Activated naive CD4-positive, alpha-beta T cell treated with anti-CD3 and anti-CD28 coated beads for 36 hours (primary cell): ENCODE measurements around the gene ITGA6. TPM values are rescaled to one million over a fixed set of nuclear protein-coding genes. Genes with fewer than 3 reads are reported as not detected.
"Not testable (repeated sequence)": the region's sequence is repeated elsewhere in the genome, so short reads cannot be mapped to it uniquely, and the experiment has no call there.

Experiments
- CTCF ChIA-PET: fragments of 350-600 bp; sonication (Branson Sonifier 250); formaldehyde crosslinking; loops from one replicate; lab custom pipeline; 2021; ENCODE audit warnings: antibody characterized with exemption; lab: Charles Lee
- DNase-seq: peaks from one replicate; pipeline ENCODE4 v3.0.0-alpha.2; 2020
- H3K27ac Mint-ChIP-seq: one replicate; pipeline ENCODE4 v1.8.0; 2021; ENCODE audit warnings: mild to moderate bottlenecking, mixed read lengths
- H3K27me3 Mint-ChIP-seq: one replicate; pipeline ENCODE4 v1.8.0; 2021; ENCODE audit warnings: low read depth, mixed read lengths
- H3K36me3 Mint-ChIP-seq: one replicate; pipeline ENCODE4 v1.8.0; 2021; ENCODE audit warnings: low read depth, mixed read lengths
- H3K4me1 Mint-ChIP-seq: one replicate; pipeline ENCODE4 v1.8.0; 2021; ENCODE audit warnings: low read depth, mixed read lengths
- H3K4me3 Mint-ChIP-seq: one replicate; pipeline ENCODE4 v1.8.0; 2021; ENCODE audit warnings: mild to moderate bottlenecking, moderate library complexity, mixed read lengths
- H3K9me3 Mint-ChIP-seq: one replicate; pipeline ENCODE4 v1.8.0; 2021; ENCODE audit warnings: mixed read lengths
- intact Hi-C: fragments of 100-400 bp; cut with micrococcal nuclease; formaldehyde crosslinking; loops from one replicate; pipeline ENCODE4 v1.15.1; 2023
- total RNA-seq, 2 experiments: library from RNA; stranded (reverse); gene quantifications; one replicate each; pipeline ENCODE4 v1.2.3, GENCODE V29; 2021

ITGA6 gene
- total RNA-seq, 2 experiments from 2014 or later: 16.5 to 16.8 TPM

DNA sequence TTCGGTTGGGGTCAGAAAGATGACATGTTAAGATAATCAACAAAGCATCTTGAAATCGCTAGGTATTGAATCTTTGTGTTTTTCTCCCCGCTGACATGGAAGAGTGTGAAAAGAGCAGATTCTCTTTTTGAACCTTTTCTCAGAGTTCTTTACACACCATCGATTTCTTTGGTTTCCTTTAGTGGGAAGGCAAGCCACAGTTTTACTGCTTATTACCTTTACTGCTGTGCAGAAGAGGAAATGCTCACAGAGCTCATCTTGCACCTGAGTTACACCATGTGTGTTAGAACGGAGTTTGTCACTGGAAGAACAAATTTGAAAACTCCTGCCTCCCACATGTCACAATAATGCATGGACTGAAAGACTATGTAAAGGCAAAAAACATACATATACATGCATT is 83.2 kb downstream of the ITGA6 start:
- H3K9me3 Mint-ChIP-seq: peaks cover 26% of the 10 kb centered on the region
- CTCF ChIA-PET: interaction anchor here (0.6 kb wide), 1 partner anchor 28 kb away, joined by 3 read pairs; no protein-coding TSS in a partner anchor
- no peak for DNase-seq
- peaks cover 23% of the 10 kb centered on the region for H3K4me1 Mint-ChIP-seq
- H3K4me3 Mint-ChIP-seq: peak overlapping the region; percentile 58
- intact Hi-C loops: loop anchor here (5.0 kb wide), 1 partner anchor 47 kb away; the partner anchor contains the start of gene PDK1
- no peaks in the 10 kb centered on the region for H3K27me3 Mint-ChIP-seq
- H3K27ac Mint-ChIP-seq: peak overlapping the region; percentile 66
- peaks cover 32% of the 10 kb centered on the region for H3K36me3 Mint-ChIP-seq

DNA sequence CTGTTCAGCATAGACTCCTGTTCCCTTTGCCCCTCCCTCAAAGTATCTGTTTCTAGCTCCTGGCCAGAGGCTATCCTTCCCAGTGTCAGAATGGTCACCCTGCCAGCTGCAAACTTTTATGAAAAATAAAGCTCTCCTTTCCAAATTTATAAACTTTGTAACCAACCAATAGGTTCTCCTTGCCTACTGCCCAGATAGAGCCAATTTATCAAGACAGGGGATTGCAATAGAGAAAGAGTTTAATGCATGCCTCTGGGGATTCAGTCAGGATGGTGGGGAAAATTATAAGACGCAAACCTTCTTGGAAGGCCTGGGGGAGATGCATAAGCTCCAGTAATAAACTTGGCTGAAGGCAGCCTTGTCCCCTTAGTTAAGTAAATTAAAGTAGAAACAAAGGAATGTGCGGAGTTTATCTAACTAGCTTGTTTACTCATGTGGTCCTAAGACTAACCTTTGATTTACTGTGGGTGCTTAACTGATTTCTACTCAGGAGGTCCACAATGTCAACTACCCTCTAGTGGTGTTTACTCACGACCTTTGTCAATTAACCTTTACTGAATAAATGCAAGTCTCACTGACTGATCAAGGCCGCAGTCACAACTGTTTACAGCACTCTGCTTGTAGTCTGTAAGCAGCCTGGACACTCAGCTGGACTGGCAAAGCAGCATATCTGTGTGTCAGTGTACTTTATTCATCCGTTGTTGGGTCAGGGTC is 85.6 kb downstream of the ITGA6 start:
- intact Hi-C loops: loop anchor here (5.0 kb wide), 1 partner anchor 44 kb away; the partner anchor contains the start of gene PDK1
- Mint-ChIP-seq H3K9me3 (peaks cover 26% of the 10 kb centered on the region), H3K36me3 (peaks cover 22% of the 10 kb centered on the region), H3K4me1 (peaks cover 23% of the 10 kb centered on the region), H3K27ac (no peak overlapping the region), H3K27me3 (no peaks in the 10 kb centered on the region), H3K4me3 (no peak overlapping the region)
- no peak for DNase-seq
- CTCF ChIA-PET: interaction anchor here (0.6 kb wide), 1 partner anchor 133 kb away, joined by 5 read pairs; no protein-coding TSS in a partner anchor

DNA sequence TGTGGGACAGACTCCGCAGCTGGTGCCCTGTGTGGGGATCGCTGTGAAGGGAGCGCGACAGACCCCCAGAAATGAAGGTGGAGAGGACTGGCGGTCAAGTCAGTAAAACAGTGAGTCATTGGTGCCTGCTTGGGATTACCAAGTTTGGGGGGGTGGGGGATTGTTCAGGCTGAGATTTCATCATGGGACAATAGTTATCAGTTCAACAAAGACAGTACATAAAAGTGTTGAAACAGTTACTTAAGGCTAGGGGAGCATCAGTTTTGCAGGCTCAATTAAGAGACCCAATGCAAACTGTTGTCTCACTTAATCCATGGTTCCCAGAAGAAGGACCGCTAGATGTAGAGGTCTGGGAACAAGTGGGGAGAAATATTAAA is 86.1 kb downstream of the ITGA6 start:
- intact Hi-C loops: loop anchor here (5.0 kb wide), 1 partner anchor 44 kb away; the partner anchor contains the start of gene PDK1
- H3K27ac Mint-ChIP-seq: no peak overlapping the region
- H3K4me3 Mint-ChIP-seq: no peak overlapping the region
- no peak for DNase-seq
- H3K9me3 Mint-ChIP-seq: peaks cover 26% of the 10 kb centered on the region
- CTCF ChIA-PET: no interaction called here
- H3K36me3 Mint-ChIP-seq: peaks cover 19% of the 10 kb centered on the region
- H3K27me3 Mint-ChIP-seq: no peaks in the 10 kb centered on the region
- peaks cover 19% of the 10 kb centered on the region for H3K4me1 Mint-ChIP-seq

DNA sequence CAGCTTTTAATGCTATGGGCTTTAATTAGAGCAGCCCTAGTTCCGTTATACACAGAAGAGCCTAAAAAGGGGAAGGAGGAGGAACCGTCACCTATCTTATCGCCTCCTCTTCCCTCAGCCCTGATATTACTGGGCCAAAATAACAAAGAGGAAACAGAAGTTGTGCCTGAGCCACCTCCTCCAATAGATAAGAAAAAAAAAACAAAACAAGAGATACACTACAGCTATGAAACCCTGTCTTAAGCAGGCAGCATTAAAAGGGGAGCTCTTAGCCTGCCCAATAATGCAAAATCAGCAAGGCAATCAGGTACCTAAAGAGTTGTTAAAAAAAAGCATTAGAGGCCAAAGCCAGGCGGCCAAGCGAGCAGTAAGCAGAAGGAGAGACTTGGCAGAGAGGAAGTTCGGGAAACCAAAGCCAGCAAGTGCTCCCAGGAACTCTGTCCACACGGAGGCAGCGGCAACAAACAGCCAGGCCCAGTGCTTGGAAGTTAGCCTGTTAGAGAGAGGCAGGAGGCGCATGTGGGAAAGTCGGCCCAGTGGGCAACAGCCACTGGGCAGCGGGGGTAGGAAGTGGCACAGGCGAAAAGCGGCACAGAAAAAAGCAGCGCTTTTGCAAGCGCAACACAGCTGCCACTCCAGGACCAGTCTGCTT is 86.7 kb downstream of the ITGA6 start:
- CTCF ChIA-PET: interaction anchor here (0.6 kb wide), 1 partner anchor 20 kb away, joined by 5 read pairs; no protein-coding TSS in a partner anchor
- H3K27me3 Mint-ChIP-seq: no peaks in the 10 kb centered on the region
- no peak overlapping the region for H3K27ac Mint-ChIP-seq
- DNase-seq: no peak
- intact Hi-C loops: loop anchor here (5.0 kb wide), 1 partner anchor 43 kb away; the partner anchor contains the start of gene PDK1
- H3K9me3 Mint-ChIP-seq: peaks cover 26% of the 10 kb centered on the region
- H3K4me1 Mint-ChIP-seq: peaks cover 16% of the 10 kb centered on the region
- H3K4me3 Mint-ChIP-seq: no peak overlapping the region
- H3K36me3 Mint-ChIP-seq: peaks cover 19% of the 10 kb centered on the region

DNA sequence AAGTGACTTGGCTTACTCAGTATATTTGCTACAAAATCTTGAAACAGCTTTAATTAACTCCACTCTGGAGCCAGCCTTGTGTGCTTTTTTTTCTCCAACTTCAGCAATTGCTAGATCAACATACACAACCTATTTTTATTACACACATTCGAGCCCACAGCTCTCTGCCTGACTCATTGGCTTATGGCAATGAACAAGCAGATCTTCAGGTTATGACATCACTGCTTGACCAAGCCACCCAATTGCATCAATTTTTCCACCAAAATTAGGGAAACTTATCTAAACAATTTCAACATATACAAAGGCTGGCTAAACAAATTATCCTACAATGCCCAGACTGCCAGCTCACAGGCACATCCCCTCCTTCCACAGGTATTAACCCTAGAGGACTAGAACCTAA is 88.9 kb downstream of the ITGA6 start:
- Mint-ChIP-seq H3K27me3 (no peaks in the 10 kb centered on the region), H3K4me3 (no peak overlapping the region), H3K4me1 (peaks cover 4% of the 10 kb centered on the region), H3K9me3 (peaks cover 40% of the 10 kb centered on the region), H3K36me3 (peaks cover 24% of the 10 kb centered on the region), H3K27ac (no peak overlapping the region)
- no peak for DNase-seq
- intact Hi-C loops: no loop called here
- CTCF ChIA-PET: no interaction called here

DNA sequence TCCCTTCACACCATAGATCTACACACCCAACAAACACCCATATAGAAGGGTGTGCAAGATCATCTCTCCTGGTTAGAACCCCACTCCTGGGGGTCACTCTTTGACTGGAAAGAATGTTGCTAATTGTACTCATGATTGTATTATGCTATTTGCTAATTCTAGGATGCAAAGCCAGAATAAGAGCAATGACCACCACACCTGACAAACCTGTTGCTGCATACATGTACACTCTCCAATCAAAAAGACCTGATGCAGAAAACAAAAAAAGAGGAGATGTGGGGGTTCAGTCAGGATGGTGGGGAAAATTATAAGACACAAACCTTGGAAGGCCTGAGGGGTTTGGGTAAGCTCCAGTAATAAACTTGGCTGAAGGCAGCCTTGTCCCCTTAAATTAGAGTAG is 91.6 kb downstream of the ITGA6 start:
- Mint-ChIP-seq H3K9me3 (peaks cover 20% of the 10 kb centered on the region), H3K4me3 (no peak overlapping the region), H3K4me1 (no peaks in the 10 kb centered on the region), H3K27me3 (no peaks in the 10 kb centered on the region), H3K27ac (no peak overlapping the region), H3K36me3 (peaks cover 10% of the 10 kb centered on the region)
- intact Hi-C loops: no loop called here
- no peak for DNase-seq
- CTCF ChIA-PET: no interaction called here

DNA sequence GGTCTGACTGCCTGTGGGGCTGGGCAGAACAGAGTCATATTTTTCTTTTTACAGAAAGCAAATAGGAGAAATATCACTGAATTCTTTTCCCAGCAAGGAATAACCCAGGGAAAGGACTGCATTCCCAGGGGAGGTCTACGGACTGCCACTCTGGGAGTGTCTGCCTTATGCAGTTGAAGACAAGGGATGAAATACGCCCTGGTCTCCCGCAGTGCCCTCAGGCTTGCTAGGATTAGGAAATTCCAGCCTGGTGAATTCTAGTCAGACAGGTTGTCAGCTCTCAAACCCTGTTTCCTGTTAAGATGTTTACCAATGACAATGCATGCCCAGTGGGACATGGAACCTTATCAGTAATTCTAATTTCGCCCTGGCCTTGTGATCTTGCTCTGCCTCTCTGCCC is 98.2 kb downstream of the ITGA6 start:
- no peak overlapping the region for H3K27ac Mint-ChIP-seq
- intact Hi-C loops: no loop called here
- H3K4me1 Mint-ChIP-seq: no peaks in the 10 kb centered on the region
- no peak overlapping the region for H3K4me3 Mint-ChIP-seq
- peaks cover 16% of the 10 kb centered on the region for H3K36me3 Mint-ChIP-seq
- DNase-seq: no peak
- CTCF ChIA-PET: no interaction called here
- peaks cover 28% of the 10 kb centered on the region for H3K9me3 Mint-ChIP-seq
- no peaks in the 10 kb centered on the region for H3K27me3 Mint-ChIP-seq

DNA sequence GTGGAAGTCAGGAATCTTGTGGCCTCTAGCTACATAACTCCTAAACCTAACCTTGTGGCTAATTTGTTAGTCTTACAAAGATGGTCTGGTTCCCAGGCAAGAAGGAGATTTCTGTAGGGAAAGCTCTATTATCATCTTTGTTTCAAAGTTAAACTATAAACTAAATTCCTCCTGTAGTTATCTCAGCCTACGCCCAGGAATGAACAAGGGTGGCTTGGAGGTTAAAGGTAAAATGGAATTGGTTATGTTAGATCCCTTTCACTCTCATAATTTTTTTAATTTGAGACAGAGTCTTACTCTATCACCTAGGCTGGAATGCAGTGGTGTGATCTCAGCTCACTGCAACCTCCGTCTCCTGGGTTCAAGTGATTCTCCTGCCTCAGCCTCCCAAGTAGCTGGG is 103.9 kb downstream of the ITGA6 start:
- Mint-ChIP-seq H3K27ac (no peak overlapping the region), H3K4me1 (peaks cover 1% of the 10 kb centered on the region), H3K9me3 (peaks cover 32% of the 10 kb centered on the region), H3K27me3 (no peaks in the 10 kb centered on the region), H3K4me3 (no peak overlapping the region), H3K36me3 (peaks cover 35% of the 10 kb centered on the region)
- intact Hi-C loops: no loop called here
- CTCF ChIA-PET: interaction anchor here (0.6 kb wide), 1 partner anchor 9 kb away, joined by 5 read pairs; no protein-coding TSS in a partner anchor
- no peak for DNase-seq

DNA sequence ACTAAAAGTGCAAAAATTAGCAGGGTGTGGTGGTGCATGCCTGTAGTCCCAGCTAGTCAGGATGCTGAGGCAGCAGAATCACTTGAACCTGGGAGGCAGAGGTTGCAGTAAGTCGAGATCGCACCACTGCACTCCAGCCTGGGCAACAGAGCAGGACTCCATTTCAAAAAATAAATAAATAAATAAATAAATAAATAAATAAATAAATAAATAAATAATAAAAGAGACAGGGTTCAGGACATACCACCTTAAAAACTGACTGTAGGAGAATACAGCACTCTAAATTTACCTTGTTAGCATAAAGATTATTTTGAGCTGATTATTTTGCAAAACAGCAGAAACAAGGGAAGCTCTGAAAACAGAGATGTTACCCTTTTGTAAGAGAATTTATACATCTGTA is 105.1 kb downstream of the ITGA6 start:
- H3K4me1 Mint-ChIP-seq, H3K27me3 Mint-ChIP-seq, H3K4me3 Mint-ChIP-seq, DNase-seq, H3K27ac Mint-ChIP-seq, intact Hi-C loops: not testable (repeated sequence)
- H3K36me3 Mint-ChIP-seq: peaks cover 39% of the 10 kb centered on the region
- peaks cover 25% of the 10 kb centered on the region for H3K9me3 Mint-ChIP-seq
- CTCF ChIA-PET: interaction anchor here (0.7 to 1.2 kb wide), 2 partner anchors 23 to 254 kb away, joined by 3 read pairs; no protein-coding TSS in a partner anchor

DNA sequence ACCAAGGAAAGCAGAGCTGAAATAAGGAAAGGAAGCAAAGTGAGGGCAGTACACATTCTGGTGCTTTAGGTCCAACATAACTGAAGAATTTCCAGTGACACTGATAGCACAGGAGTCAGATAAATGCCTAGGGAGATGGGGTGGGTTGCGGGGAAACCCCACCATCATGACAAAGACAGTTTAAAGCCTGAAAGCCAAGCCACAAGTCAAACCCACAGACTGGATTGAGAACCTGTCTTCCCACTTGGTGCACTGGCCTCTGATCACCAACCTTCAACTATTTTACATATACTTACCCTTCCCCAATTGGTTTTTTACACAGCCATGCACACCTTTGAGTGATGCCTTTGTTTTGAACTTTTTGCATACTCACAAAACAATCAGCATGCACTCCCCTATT is 106.3 kb downstream of the ITGA6 start:
- H3K27ac Mint-ChIP-seq: no peak overlapping the region
- no peak for DNase-seq
- no peak overlapping the region for H3K4me3 Mint-ChIP-seq
- peaks cover 21% of the 10 kb centered on the region for H3K9me3 Mint-ChIP-seq
- peaks cover 1% of the 10 kb centered on the region for H3K4me1 Mint-ChIP-seq
- no peaks in the 10 kb centered on the region for H3K27me3 Mint-ChIP-seq
- intact Hi-C loops: no loop called here
- CTCF ChIA-PET: no interaction called here
- H3K36me3 Mint-ChIP-seq: peaks cover 39% of the 10 kb centered on the region

DNA sequence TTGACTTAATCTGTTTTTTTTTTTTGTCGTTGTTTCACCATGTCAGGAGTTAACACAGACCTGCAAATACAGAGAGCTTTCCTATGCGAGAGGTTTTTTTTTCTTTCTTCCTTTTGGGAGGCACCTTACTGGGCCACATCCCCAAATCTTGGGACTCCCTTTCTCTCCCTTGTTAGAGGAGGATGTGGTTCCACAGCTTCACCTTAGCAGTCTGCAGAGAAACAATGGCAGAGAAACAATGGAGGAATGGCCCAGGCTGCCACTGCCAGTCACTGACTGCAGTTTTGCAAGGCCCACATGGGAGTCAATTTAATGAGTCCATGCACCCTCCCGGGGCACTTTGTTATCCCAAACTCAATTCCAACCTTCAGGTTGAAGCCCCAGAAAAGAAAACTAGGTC is 107.7 kb downstream of the ITGA6 start:
- H3K9me3 Mint-ChIP-seq: peaks cover 25% of the 10 kb centered on the region

DNA sequence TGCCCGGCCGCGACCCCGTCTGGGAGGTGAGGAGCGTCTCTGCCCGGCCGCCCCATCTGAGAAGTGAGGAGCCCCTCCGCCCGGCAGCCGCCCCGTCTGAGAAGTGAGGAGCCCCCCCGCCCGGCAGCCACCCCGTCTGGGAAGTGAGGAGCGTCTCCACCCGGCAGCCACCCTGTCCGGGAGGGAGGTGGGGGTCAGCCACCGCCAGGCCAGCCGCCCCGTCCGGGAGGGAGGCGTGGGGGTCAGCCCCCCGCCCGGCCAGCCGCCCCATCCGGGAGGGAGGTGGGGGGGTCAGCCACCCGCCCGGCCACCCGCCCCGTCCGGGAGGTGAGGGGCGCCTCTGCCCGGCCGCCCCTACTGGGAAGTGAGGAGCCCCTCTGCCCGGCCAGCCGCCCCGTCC is 110.5 kb downstream of the ITGA6 start:
- Mint-ChIP-seq H3K36me3 (peaks cover 28% of the 10 kb centered on the region), H3K9me3 (peaks cover 27% of the 10 kb centered on the region)
- intact Hi-C loops, H3K27ac Mint-ChIP-seq, H3K4me3 Mint-ChIP-seq, H3K27me3 Mint-ChIP-seq, H3K4me1 Mint-ChIP-seq, DNase-seq, CTCF ChIA-PET: not testable (repeated sequence)

More for the DNA sequence above, 107.7 kb downstream of the ITGA6 start:
- intact Hi-C loops: no loop called here
- DNase-seq: no peak
- H3K4me3 Mint-ChIP-seq: no peak overlapping the region
- no peaks in the 10 kb centered on the region for H3K27me3 Mint-ChIP-seq
- CTCF ChIA-PET: no interaction called here
- H3K4me1 Mint-ChIP-seq: peaks cover 1% of the 10 kb centered on the region
- H3K27ac Mint-ChIP-seq: no peak overlapping the region
- H3K36me3 Mint-ChIP-seq: peaks cover 36% of the 10 kb centered on the region
